Measurements from ENCODE around the gene PCDHGC4. TPM values are rescaled to one million over a fixed set of nuclear protein-coding genes. Genes with fewer than 3 reads are reported as not detected.

The PCDHGC4 gene
- total RNA-seq, 3 donors from 2014 or later = 0.75 to 2.6 (median 1.6) TPM

DNA sequence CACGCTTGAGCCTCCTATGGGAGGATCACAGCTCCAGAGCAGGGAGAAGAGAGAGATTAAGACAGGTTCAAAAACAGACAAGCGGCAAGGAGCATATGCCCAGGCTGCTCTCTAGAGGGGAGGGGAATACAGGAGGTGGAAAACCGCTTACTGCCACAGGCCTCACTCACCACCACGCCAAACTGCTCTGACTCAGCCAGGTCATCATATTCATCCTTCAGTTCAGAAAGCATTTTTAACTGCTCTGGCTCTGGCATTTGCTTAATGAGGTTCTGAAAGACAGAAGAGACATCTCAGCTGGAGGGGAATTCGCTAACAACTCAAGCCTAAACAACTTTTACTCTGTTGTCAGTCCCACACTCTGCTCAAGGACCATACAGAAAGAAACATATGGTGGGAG lies 44.2 kb downstream of the PCDHGC4 start:
- intact Hi-C loops (cut with DNase I, micrococcal nuclease) = no loop called here
- peaks cover 16% of the 10 kb centered on the region for H3K4me1 ChIP-seq (ENCODE audit: low read depth)
- no peak overlapping the region for H3K4me3 ChIP-seq

DNA sequence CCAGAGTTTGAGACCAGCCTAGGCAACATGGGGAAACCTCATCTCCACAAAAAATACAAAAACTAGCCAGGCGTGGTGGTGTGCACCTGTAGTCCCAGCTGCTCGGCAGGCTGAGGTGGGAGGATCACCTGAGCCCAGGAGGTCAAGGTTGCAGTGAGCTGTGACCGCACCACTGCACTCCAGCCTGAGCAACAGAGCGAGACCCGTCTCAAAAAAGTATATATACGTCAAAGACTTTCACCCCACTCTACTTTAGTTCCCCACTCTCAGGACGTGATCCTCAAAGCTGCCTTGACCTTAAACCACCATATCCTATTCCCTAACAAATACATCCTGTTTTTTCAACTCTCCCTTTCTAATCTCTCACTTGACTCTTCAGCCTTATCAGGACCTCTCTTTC lies 45.0 kb downstream of the PCDHGC4 start:
- ATAC-seq (no peak), DNase-seq (no peak)
- TF ChIP-seq, protein P1, sequence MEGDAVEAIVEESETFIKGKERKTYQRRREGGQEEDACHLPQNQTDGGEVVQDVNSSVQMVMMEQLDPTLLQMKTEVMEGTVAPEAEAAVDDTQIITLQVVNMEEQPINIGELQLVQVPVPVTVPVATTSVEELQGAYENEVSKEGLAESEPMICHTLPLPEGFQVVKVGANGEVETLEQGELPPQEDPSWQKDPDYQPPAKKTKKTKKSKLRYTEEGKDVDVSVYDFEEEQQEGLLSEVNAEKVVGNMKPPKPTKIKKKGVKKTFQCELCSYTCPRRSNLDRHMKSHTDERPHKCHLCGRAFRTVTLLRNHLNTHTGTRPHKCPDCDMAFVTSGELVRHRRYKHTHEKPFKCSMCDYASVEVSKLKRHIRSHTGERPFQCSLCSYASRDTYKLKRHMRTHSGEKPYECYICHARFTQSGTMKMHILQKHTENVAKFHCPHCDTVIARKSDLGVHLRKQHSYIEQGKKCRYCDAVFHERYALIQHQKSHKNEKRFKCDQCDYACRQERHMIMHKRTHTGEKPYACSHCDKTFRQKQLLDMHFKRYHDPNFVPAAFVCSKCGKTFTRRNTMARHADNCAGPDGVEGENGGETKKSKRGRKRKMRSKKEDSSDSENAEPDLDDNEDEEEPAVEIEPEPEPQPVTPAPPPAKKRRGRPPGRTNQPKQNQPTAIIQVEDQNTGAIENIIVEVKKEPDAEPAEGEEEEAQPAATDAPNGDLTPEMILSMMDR (IDR thresholded peaks at IDR 0.05) = no peak
- H3K4me1 ChIP-seq (ENCODE audit: low read depth) = peaks cover 12% of the 10 kb centered on the region
- H3K9me3 ChIP-seq = no peaks in the 10 kb centered on the region
- intact Hi-C loops (cut with DNase I, micrococcal nuclease) = no loop called here
- H3K4me3 ChIP-seq = no peak overlapping the region
- no peaks in the 10 kb centered on the region for H3K36me3 ChIP-seq (ENCODE audit: low read depth)

More for the DNA sequence above, 44.2 kb downstream of the PCDHGC4 start:
- ATAC-seq (no peak), DNase-seq (no peak)
- H3K9me3 ChIP-seq = no peaks in the 10 kb centered on the region
- TF ChIP-seq, protein P1 (IDR thresholded peaks at IDR 0.05) = no peak
- H3K36me3 ChIP-seq (ENCODE audit: low read depth) = no peaks in the 10 kb centered on the region

DNA sequence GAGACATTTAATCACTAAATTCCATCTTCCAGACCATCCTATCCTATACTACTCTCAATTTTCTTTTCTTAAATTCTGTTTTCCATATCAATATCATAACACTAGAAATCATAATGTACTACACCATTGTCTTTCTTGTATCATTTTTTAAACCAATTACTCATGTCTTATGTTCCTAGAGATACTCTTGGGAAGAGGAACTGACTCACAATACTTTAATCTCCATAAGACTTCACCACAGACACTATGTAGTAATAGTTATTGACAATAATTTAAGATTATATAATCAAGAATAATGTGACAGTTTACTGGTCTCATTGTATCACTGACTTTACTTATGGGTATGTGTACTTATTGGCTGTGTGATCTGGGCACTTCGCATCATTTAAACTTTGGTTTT lies 47.9 kb downstream of the PCDHGC4 start:
- DNase-seq = no peak
- no peak overlapping the region for H3K4me3 ChIP-seq
- no peaks in the 10 kb centered on the region for H3K9me3 ChIP-seq
- no peak for ATAC-seq
- TF ChIP-seq, protein P1 (IDR thresholded peaks at IDR 0.05) = no peak
- intact Hi-C loops (cut with DNase I, micrococcal nuclease) = no loop called here
- no peaks in the 10 kb centered on the region for H3K36me3 ChIP-seq (ENCODE audit: low read depth)
- H3K4me1 ChIP-seq (ENCODE audit: low read depth) = no peaks in the 10 kb centered on the region

DNA sequence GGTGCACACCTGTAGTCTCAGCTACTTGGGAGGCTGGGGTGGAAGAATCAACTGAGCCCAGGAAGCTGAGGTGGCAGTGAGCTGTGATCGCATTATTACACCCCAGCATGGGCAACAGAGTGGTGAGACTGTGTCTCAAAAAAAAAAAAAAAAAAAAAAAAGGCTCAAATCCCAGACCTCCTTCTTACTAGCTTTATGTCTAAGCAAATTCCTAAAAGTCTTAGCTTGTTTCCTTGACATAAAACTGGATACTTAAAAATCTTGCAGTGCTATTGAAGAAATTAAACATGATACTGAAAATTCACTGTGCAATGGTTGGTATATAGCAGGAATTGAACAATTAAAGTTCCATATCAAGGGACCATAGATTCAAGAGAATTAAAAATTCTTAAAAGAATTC lies 49.1 kb downstream of the PCDHGC4 start:
- TF ChIP-seq, protein P1 (IDR thresholded peaks at IDR 0.05) = no peak
- no peak for ATAC-seq
- no peak for DNase-seq
- Histone ChIP-seq H3K36me3 (ENCODE audit: low read depth) (no peaks in the 10 kb centered on the region), H3K4me1 (ENCODE audit: low read depth) (no peaks in the 10 kb centered on the region), H3K9me3 (no peaks in the 10 kb centered on the region), H3K4me3 (no peak overlapping the region)
- intact Hi-C loops (cut with DNase I, micrococcal nuclease) = no loop called here

DNA sequence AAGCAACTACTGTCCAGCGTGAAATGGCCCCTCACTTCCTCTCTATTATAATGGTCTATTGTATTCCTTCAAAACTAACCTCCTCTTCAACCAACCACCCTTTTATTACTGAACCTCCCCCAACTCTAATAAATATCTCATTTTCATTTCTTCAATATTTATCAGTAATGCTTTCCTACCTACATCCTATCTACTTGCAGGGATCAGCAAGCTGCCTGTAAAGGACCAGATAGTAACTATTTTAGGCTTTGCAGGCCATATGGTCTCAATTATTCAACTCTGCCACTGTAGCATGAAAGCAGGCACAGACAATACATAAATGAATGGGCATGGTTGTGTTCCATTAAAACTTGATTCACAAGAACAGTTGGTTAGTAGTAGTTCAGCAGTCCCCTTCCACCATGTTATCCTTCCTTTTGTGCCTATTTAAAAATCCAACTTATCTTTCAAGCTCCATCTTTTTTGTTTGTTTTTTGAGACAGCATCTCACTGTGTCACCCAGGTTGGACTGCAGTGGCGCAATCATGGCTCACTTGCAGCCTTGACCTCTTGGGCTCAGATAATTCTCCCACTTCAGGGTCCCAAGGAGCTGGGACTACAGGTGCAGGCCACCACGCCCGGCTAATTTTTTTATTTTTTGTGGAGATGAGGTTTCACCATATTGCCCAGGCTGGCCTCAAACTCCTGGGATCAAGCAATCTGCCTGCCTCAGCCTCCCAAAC lies 49.8 kb downstream of the PCDHGC4 start:
- Histone ChIP-seq H3K9me3 (no peaks in the 10 kb centered on the region), H3K4me1 (ENCODE audit: low read depth) (no peaks in the 10 kb centered on the region), H3K36me3 (ENCODE audit: low read depth) (no peaks in the 10 kb centered on the region), H3K4me3 (no peak overlapping the region)
- DNase-seq = no peak
- intact Hi-C loops (cut with DNase I, micrococcal nuclease) = no loop called here
- no peak for ATAC-seq
- TF ChIP-seq, protein P1 (IDR thresholded peaks at IDR 0.05) = no peak

Other genes with a start within 250 kb of the PCDHGC4 start
- 1 to 10 TPM in 2 of 3 donors, under 1 TPM in 1; 0.69 to 4.3 (median 1.2) TPM for gene PCDHB15, start 239.6 kb upstream of the PCDHGC4 start, total RNA-seq
- 1 to 10 TPM; 1.2 to 1.7 (median 1.5) TPM for gene SLC25A2, start 181.0 kb upstream of the PCDHGC4 start, total RNA-seq
- gene TAF7, start 164.2 kb upstream of the PCDHGC4 start, total RNA-seq = 10 to 100 TPM; 52.6 to 70.4 (median 56.9) TPM
- 1 to 10 TPM in 1 of 3 donors, under 1 TPM in 2; 0.35 to 1.6 (median 0.43) TPM for gene PCDHGA1, start 154.5 kb upstream of the PCDHGC4 start, total RNA-seq
- 1 to 10 TPM in 1 of 3 donors, under 1 TPM in 2; 0.41 to 3.8 (median 0.51) TPM for gene PCDHGA2, start 146.3 kb upstream of the PCDHGC4 start, total RNA-seq
- gene PCDHGA3, start 141.2 kb upstream of the PCDHGC4 start, total RNA-seq = 1 to 10 TPM in 1 of 3 donors, under 1 TPM in 2; 0.24 to 2.2 (median 0.43) TPM
- 1 to 10 TPM; 1.0 to 4.1 (median 1.2) TPM for gene PCDHGB1, start 134.9 kb upstream of the PCDHGC4 start, total RNA-seq
- gene PCDHGA4, start 130.0 kb upstream of the PCDHGC4 start, total RNA-seq = 1 to 10 TPM in 2 of 3 donors, under 1 TPM in 1; 0.90 to 4.6 (median 1.2) TPM
- gene PCDHGB2, start 125.0 kb upstream of the PCDHGC4 start, total RNA-seq = 1 to 10 TPM; 1.5 to 5.7 (median 2.8) TPM
- 1 to 10 TPM; 1.2 to 4.2 (median 1.2) TPM for gene PCDHGA5, start 120.9 kb upstream of the PCDHGC4 start, total RNA-seq
- 1 to 10 TPM; 2.0 to 6.3 (median 2.0) TPM for gene PCDHGB3, start 114.8 kb upstream of the PCDHGC4 start, total RNA-seq
- gene PCDHGA6, start 111.1 kb upstream of the PCDHGC4 start, total RNA-seq = 1 to 10 TPM; 1.6 to 6.7 (median 1.9) TPM
- gene PCDHGA7, start 102.3 kb upstream of the PCDHGC4 start, total RNA-seq = 1 to 10 TPM; 1.0 to 5.6 (median 1.7) TPM
- gene PCDHGB4, start 97.3 kb upstream of the PCDHGC4 start, total RNA-seq = 1 to 10 TPM in 2 of 3 donors, under 1 TPM in 1; 0.65 to 5.3 (median 1.2) TPM
- 1 to 10 TPM in 1 of 3 donors, under 1 TPM in 2; 0.78 to 3.8 (median 0.87) TPM for gene PCDHGA8, start 92.4 kb upstream of the PCDHGC4 start, total RNA-seq
- gene PCDHGB5, start 87.1 kb upstream of the PCDHGC4 start, total RNA-seq = 1 to 10 TPM; 3.1 to 9.8 (median 5.6) TPM
- gene PCDHGA9, start 82.3 kb upstream of the PCDHGC4 start, total RNA-seq = 1 to 10 TPM; 2.6 to 6.7 (median 3.2) TPM
- gene PCDHGB6, start 77.0 kb upstream of the PCDHGC4 start, total RNA-seq = 1 to 10 TPM; 2.3 to 8.5 (median 2.8) TPM
- 1 to 10 TPM; 3.5 to 6.1 (median 4.7) TPM for gene PCDHGA10, start 72.0 kb upstream of the PCDHGC4 start, total RNA-seq
- gene PCDHGB7, start 67.4 kb upstream of the PCDHGC4 start, total RNA-seq = 10 to 100 TPM in 1 of 3 donors, 1 to 10 TPM in 2; 4.2 to 17.9 (median 4.5) TPM
- 1 to 10 TPM; 1.8 to 5.6 (median 2.6) TPM for gene PCDHGA11, start 64.0 kb upstream of the PCDHGC4 start, total RNA-seq
- gene PCDHGA12, start 54.5 kb upstream of the PCDHGC4 start, total RNA-seq = 1 to 10 TPM; 2.6 to 5.5 (median 3.0) TPM
- gene PCDHGC3, start 9.1 kb upstream of the PCDHGC4 start, total RNA-seq = 10 to 100 TPM; 12.1 to 50.5 (median 24.5) TPM
- 1 to 10 TPM in 1 of 3 donors, under 1 TPM in 2; 0.61 to 2.6 (median 0.89) TPM for gene PCDHGC5, start 4.1 kb downstream of the PCDHGC4 start, total RNA-seq
- 10 to 100 TPM; 53.3 to 87.7 (median 82.7) TPM for gene DIAPH1, start 134.0 kb downstream of the PCDHGC4 start, total RNA-seq
- gene HDAC3, start 151.8 kb downstream of the PCDHGC4 start, total RNA-seq = 10 to 100 TPM; 45.1 to 47.0 (median 45.8) TPM
- gene RELL2, start 152.0 kb downstream of the PCDHGC4 start, total RNA-seq = 1 to 10 TPM; 2.3 to 3.9 (median 3.3) TPM
- 10 to 100 TPM; 16.3 to 23.3 (median 17.6) TPM for gene FCHSD1, start 166.4 kb downstream of the PCDHGC4 start, total RNA-seq
- gene ARAP3, start 197.2 kb downstream of the PCDHGC4 start, total RNA-seq = 10 to 100 TPM in 1 of 3 donors, 1 to 10 TPM in 2; 5.7 to 10.9 (median 8.0) TPM

All from mucosa of descending colon (tissue), 3 donors.